HEK293T (cell line): Measurements from ENCODE around the gene MAPKAPK3.

Experiments
- BHLHE40 ChIP-seq: fragments of 450-650 bp; IDR thresholded peaks from 2 replicates; pipeline ENCODE4 v1.6.1; 2016; ENCODE audit warnings: mild to moderate bottlenecking, moderate library complexity, borderline replicate concordance
- CTBP1 ChIP-seq: fragments of 450-650 bp; IDR thresholded peaks from 2 replicates; pipeline ENCODE4 v1.6.1; 2016; ENCODE audit warnings: borderline replicate concordance
- ELF4 ChIP-seq: fragments of 450-650 bp; IDR thresholded peaks from 2 replicates; pipeline ENCODE4 v1.6.1; 2017; ENCODE audit warnings: antibody characterized with exemption
- FOXA1 ChIP-seq: fragments of 450-650 bp; IDR thresholded peaks from 2 replicates; pipeline ENCODE4 v1.6.1; 2016; ENCODE audit warnings: mild to moderate bottlenecking
- FOXK2 ChIP-seq: fragments of 450-650 bp; IDR thresholded peaks from 2 replicates; pipeline ENCODE4 v1.6.1; 2016; ENCODE audit warnings: mild to moderate bottlenecking
- FOXM1 ChIP-seq: fragments of 450-650 bp; IDR thresholded peaks from 2 replicates; pipeline ENCODE4 v1.6.1; 2017; ENCODE audit warnings: mild to moderate bottlenecking, borderline replicate concordance
- HDGF ChIP-seq: fragments of 450-650 bp; IDR thresholded peaks from 2 replicates; pipeline ENCODE4 v1.6.1; 2017; ENCODE audit warnings: antibody characterized with exemption, borderline replicate concordance
- SP1 ChIP-seq: fragments of 450-650 bp; IDR thresholded peaks from 2 replicates; pipeline ENCODE4 v1.6.1; 2017
- SUZ12 ChIP-seq: fragments of 450-650 bp; IDR thresholded peaks from 2 replicates; pipeline ENCODE4 v1.6.1; 2016; ENCODE audit warnings: mild to moderate bottlenecking
- TARDBP ChIP-seq: fragments of 450-650 bp; IDR thresholded peaks from 2 replicates; pipeline ENCODE4 v1.6.1; 2016

- TF ChIP-seq SUZ12 (no peak), BHLHE40 (no peak), ELF4 (no peak), FOXA1 (no peak), SP1 (no peak), HDGF (no peak), CTBP1 (no peak), TARDBP (no peak), FOXM1 (no peak), FOXK2 (no peak)
These were observed 20.1 kb downstream of the MAPKAPK3 start for GRCh38 chr3:50637011-50637410.
